ENCODE data around the gene RABGAP1.

The RABGAP1 gene

DNA sequence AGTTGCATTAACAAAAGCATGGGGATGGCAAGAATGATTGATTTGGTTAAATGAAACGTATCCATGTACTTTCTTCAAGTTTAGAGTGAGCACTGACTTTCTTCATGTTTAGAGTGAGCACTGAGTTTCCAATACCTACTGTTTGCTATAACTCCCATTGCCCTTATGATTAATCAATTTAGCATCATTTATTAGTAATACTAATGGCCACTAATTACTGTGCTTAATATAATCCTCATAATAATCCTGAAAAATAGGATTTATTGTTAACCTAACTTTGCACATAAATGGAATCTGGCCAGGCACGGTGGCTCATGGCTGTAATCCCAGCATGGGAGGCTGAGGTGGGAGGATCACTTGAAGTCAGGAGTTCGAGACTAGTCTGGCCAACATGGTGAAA is 70.6 kb downstream of the RABGAP1 start:
- ATAC-seq (no peak), DNase-seq (no peak)
- H3K4me1 Mint-ChIP-seq: no peaks in the 10 kb centered on the region
- no peak overlapping the region for H3K4me3 Mint-ChIP-seq
- no peaks in the 10 kb centered on the region for H3K27me3 Mint-ChIP-seq
- peaks cover 46% of the 10 kb centered on the region for H3K36me3 Mint-ChIP-seq (ENCODE audit: low read depth)
- H3K9me3 Mint-ChIP-seq: peaks cover 13% of the 10 kb centered on the region
- H3K27ac Mint-ChIP-seq: no peak overlapping the region

- ATAC-seq (no peak), DNase-seq (no peak)
- H3K36me3 Mint-ChIP-seq (ENCODE audit: low read depth): peaks cover 46% of the 10 kb centered on the region
- peaks cover 13% of the 10 kb centered on the region for H3K9me3 Mint-ChIP-seq
- no peaks in the 10 kb centered on the region for H3K27me3 Mint-ChIP-seq
- no peaks in the 10 kb centered on the region for H3K4me1 Mint-ChIP-seq
- H3K4me3 Mint-ChIP-seq: no peak overlapping the region
- H3K27ac Mint-ChIP-seq: no peak overlapping the region
Measured at GRCh38 chr9:123011878-123012528, 71.2 kb downstream of the RABGAP1 start.

- Mint-ChIP-seq H3K9me3 (peaks cover 13% of the 10 kb centered on the region), H3K36me3 (ENCODE audit: low read depth) (peaks cover 45% of the 10 kb centered on the region), H3K4me1 (no peaks in the 10 kb centered on the region), H3K4me3 (no peak overlapping the region), H3K27ac (no peak overlapping the region), H3K27me3 (no peaks in the 10 kb centered on the region)
- no peak for DNase-seq
- ATAC-seq: no peak
Measured at GRCh38 chr9:123016631-123017030, 75.8 kb downstream of the RABGAP1 start.

DNA sequence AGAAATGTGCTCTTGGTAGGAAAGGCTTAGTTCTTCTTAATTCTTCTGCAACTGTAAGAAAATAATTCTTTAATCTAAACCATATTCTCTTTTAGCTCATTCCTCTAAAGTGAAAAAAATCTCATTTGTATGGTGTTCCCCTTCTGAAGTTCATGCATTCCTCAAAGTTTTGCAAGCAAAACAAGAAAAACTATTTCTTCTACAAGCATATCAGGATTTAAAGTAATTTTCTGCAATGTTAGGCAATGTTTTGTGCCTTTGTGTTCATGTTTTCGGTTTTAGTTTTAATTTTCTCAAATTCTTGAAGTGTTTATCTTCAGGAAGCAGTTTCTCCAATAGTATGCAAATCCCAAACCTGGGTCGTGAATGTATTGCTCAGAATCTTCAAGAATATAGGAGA is 80.0 kb downstream of the RABGAP1 start:
- Mint-ChIP-seq H3K27me3 (no peaks in the 10 kb centered on the region), H3K36me3 (ENCODE audit: low read depth) (peaks cover 19% of the 10 kb centered on the region)

DNA sequence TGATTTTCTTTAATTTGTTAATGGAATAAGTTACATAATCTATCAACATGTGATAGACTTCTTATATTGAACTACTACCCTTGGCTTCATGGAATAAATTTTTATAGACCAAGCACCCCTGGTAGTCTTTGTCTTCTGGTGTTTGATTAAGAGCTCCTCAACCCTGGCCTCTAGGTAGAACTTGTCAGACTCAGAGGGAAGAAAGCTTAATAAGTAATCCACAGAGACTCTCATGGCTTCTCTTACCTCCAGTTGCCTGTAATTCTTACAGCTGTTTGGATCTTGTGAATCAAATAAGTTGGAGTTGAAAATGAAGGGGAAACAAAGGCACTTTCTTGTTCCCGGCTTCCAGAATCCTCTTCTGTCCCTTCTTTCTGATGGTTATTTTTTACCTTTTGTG is 85.6 kb downstream of the RABGAP1 start:
- DNase-seq: no peak
- Mint-ChIP-seq H3K4me3 (no peak overlapping the region), H3K36me3 (ENCODE audit: low read depth) (peaks cover 27% of the 10 kb centered on the region), H3K4me1 (no peaks in the 10 kb centered on the region), H3K27ac (no peak overlapping the region), H3K9me3 (no peaks in the 10 kb centered on the region), H3K27me3 (no peaks in the 10 kb centered on the region)
- no peak for ATAC-seq

More for the DNA sequence above, 80.0 kb downstream of the RABGAP1 start:
- H3K27ac Mint-ChIP-seq: no peak overlapping the region
- no peaks in the 10 kb centered on the region for H3K9me3 Mint-ChIP-seq
- ATAC-seq (no peak), DNase-seq (no peak)
- no peaks in the 10 kb centered on the region for H3K4me1 Mint-ChIP-seq
- H3K4me3 Mint-ChIP-seq: no peak overlapping the region

DNA sequence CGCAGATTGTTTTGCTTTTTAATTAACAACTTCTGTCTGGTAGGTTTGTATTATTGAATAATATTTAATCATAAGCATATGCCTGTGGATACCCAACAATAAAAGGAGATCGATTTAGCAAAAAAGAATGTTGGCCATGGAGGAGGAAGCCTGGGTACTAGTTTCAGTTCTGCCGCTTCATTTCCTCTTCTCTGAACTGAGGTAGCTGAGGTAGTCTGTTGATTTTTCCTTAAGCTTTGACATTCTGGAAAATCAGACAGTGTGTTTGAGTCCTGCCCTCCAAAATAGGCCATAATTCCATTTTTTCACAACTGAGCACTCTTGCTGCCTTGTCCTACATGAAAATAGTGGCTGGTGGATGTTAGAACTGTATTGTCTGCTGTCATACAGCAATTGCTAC is 86.7 kb downstream of the RABGAP1 start:
- DNase-seq (no peak), ATAC-seq (no peak)
- Mint-ChIP-seq H3K36me3 (ENCODE audit: low read depth) (peaks cover 23% of the 10 kb centered on the region), H3K4me1 (no peaks in the 10 kb centered on the region), H3K9me3 (no peaks in the 10 kb centered on the region), H3K27me3 (no peaks in the 10 kb centered on the region), H3K27ac (no peak overlapping the region), H3K4me3 (no peak overlapping the region)

DNA sequence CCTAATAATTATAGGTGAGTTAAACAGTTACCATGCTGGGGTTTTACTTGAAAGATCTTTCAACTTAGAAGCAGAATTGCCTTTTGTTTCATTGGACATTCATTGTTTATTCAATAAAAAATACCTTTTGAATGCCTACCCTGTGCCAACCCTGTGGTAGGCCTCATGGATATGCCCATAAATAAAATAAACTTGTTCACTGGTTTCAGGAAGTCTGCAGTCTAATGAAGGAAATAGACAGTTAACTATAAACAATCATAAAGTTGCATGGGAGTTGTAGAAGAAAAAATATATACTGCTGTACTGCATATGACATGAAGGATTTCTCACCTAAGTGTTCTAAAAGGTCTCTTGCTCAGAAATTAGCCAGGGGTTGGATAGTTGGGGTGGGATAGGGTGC is 87.3 kb downstream of the RABGAP1 start:
- ATAC-seq (no peak), DNase-seq (no peak)

GRCh38 chr9:123028973-123029372 is 88.2 kb downstream of the RABGAP1 start:
- DNase-seq: no peak

More for the DNA sequence above, 87.3 kb downstream of the RABGAP1 start:
- no peaks in the 10 kb centered on the region for H3K27me3 Mint-ChIP-seq
- H3K4me3 Mint-ChIP-seq: no peak overlapping the region
- no peaks in the 10 kb centered on the region for H3K4me1 Mint-ChIP-seq
- H3K9me3 Mint-ChIP-seq: no peaks in the 10 kb centered on the region
- no peak overlapping the region for H3K27ac Mint-ChIP-seq
- peaks cover 18% of the 10 kb centered on the region for H3K36me3 Mint-ChIP-seq (ENCODE audit: low read depth)

GRCh38 chr9:123031963-123032362 is 91.1 kb downstream of the RABGAP1 start:
- no peak for DNase-seq
- Mint-ChIP-seq H3K4me1 (peaks cover 10% of the 10 kb centered on the region), H3K27ac (no peak overlapping the region), H3K27me3 (no peaks in the 10 kb centered on the region), H3K4me3 (no peak overlapping the region), H3K36me3 (ENCODE audit: low read depth) (peaks cover 14% of the 10 kb centered on the region), H3K9me3 (no peaks in the 10 kb centered on the region)
- no peak for ATAC-seq

More at GRCh38 chr9:123028973-123029372, 88.2 kb downstream of the RABGAP1 start:
- H3K4me1 Mint-ChIP-seq: peaks cover 4% of the 10 kb centered on the region
- no peak overlapping the region for H3K27ac Mint-ChIP-seq
- no peak for ATAC-seq
- peaks cover 16% of the 10 kb centered on the region for H3K36me3 Mint-ChIP-seq (ENCODE audit: low read depth)
- no peaks in the 10 kb centered on the region for H3K9me3 Mint-ChIP-seq
- H3K4me3 Mint-ChIP-seq: no peak overlapping the region
- no peaks in the 10 kb centered on the region for H3K27me3 Mint-ChIP-seq

DNA sequence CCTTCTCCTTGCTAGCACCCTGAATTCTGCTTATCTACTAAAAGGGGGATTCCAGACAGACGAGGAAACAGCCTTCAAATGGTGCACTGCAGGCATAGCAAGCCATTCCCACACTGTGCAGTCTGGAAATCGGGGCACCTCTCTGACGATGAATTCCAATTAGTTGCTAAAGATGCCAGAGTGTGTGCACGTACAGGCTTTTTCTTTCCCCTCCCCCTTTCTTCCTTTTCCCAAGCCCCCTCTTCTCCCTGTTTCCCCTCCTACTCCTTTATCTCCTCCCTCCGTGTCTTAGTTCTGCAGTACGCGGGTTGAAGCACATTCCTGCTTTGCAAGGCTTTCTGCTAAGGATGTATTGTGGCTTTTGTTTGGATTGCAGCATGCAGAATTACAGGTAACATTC is 92.5 kb downstream of the RABGAP1 start, which contains the start of gene GPR21:
GPR21 (plus strand) TSS at position 316 of the 400 bp plus-strand sequence. CDS start 900 bp downstream, outside the sequence.
- Mint-ChIP-seq H3K4me3 (no peak within 1 kb of the TSS), H3K4me1 (peaks cover 24% of the 10 kb centered on the region), H3K27ac (no peak within 1 kb of the TSS), H3K9me3 (no peaks in the 10 kb centered on the region), H3K27me3 (no peaks in the 10 kb centered on the region), H3K36me3 (ENCODE audit: low read depth) (peaks cover 11% of the 10 kb centered on the region)
- DNase-seq (no peak), ATAC-seq (no peak)

DNA sequence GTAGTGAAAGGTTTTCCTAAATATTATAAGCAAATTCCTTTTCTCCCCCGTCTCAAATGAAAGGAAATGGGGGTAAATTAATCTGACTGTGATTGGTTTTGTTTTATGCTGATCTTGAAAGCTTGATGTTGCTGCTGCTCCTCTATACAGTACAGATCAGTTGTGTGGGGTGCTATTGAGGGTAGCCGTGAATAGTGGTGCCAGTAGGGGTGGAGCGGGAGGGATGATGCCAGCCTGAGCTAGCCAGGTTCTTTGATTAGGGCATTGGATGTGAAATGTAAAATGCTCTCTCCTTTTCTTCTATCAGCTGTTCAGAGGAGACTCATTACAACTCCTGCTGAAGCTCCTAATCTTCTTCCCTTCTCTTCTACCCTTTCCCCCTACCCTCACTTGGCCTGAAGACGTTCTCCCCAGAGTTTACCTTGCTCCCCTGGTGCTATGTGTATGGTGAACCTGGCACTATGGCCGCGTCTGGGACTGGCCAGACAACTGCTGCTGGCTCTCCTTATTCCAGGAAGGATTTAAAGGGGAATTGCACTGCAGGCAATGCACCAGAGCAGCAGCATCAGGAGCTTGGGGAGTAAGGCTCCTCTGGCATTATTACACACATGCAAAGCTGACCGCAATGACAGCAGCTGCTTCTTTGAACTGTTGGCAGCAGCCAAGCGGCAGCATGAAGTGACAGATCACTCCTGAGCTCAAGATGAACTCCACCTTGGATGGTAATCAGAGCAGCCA is 93.2 kb downstream of the RABGAP1 start:
- no peaks in the 10 kb centered on the region for H3K27me3 Mint-ChIP-seq
- H3K36me3 Mint-ChIP-seq (ENCODE audit: low read depth): peaks cover 9% of the 10 kb centered on the region
- H3K4me3 Mint-ChIP-seq: no peak overlapping the region
- no peaks in the 10 kb centered on the region for H3K9me3 Mint-ChIP-seq
- H3K4me1 Mint-ChIP-seq: peaks cover 28% of the 10 kb centered on the region
- ATAC-seq: no peak
- H3K27ac Mint-ChIP-seq: no peak overlapping the region
- no peak for DNase-seq

- no peak overlapping the region for H3K27ac Mint-ChIP-seq
- H3K36me3 Mint-ChIP-seq (ENCODE audit: low read depth): peaks cover 6% of the 10 kb centered on the region
- H3K4me3 Mint-ChIP-seq: no peak overlapping the region
- no peak for ATAC-seq
- no peaks in the 10 kb centered on the region for H3K27me3 Mint-ChIP-seq
- H3K9me3 Mint-ChIP-seq: no peaks in the 10 kb centered on the region
- peaks cover 30% of the 10 kb centered on the region for H3K4me1 Mint-ChIP-seq
- DNase-seq: no peak
Measured at GRCh38 chr9:123034881-123035510, 94.2 kb downstream of the RABGAP1 start.

GRCh38 chr9:123035791-123036190 is 95.0 kb downstream of the RABGAP1 start:
- peaks cover 30% of the 10 kb centered on the region for H3K4me1 Mint-ChIP-seq
- H3K36me3 Mint-ChIP-seq (ENCODE audit: low read depth): peaks cover 9% of the 10 kb centered on the region
- H3K27me3 Mint-ChIP-seq: no peaks in the 10 kb centered on the region
- no peak overlapping the region for H3K27ac Mint-ChIP-seq
- DNase-seq (no peak), ATAC-seq (no peak)
- no peak overlapping the region for H3K4me3 Mint-ChIP-seq
- no peaks in the 10 kb centered on the region for H3K9me3 Mint-ChIP-seq

DNA sequence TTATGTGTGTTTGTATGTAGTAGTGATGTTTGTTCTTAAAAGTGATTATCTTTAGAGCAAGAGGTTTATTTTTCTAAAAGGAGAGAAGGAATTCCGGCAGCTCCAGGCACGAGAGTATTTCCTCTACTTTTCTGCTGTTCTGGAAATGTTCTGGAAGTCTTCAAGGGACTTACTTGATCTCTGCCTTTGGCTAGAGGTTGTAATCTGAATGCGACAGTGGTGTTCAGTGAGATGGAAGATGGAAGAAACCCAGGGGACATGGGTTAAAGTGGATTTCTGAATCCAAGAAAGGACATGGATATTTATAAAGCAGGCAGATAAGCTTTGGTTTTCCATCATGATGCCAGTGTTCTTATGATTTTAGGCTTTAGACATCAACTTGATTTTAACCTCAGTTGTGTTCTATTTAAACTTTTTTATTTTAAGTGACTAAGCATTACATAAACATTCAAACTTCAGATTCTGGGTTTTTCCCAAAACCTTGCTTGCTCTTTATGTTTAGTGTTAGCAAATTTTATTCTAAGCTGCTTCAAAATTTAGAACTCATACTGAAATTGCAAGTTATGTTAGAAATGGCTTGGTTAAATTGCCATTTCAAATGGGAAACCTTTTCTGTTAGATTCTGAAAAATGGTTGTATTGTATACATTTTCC is 96.2 kb downstream of the RABGAP1 start:
- no peaks in the 10 kb centered on the region for H3K27me3 Mint-ChIP-seq
- H3K27ac Mint-ChIP-seq: peak overlapping the region; percentile 71
- ATAC-seq: no peak
- H3K4me1 Mint-ChIP-seq: peaks cover 30% of the 10 kb centered on the region
- H3K36me3 Mint-ChIP-seq (ENCODE audit: low read depth): peaks cover 14% of the 10 kb centered on the region
- no peak for DNase-seq
- H3K4me3 Mint-ChIP-seq: no peak overlapping the region
- H3K9me3 Mint-ChIP-seq: no peaks in the 10 kb centered on the region

All from activated naive CD8-positive, alpha-beta T cell treated with anti-CD3 and anti-CD28 coated beads, Interleukin-2, amount 50 U/mL, for 24 hours (primary cell).